G401 (cell line): Measurements from ENCODE around the gene PAOX. TPM values are rescaled to one million over a fixed set of nuclear protein-coding genes. Genes with fewer than 3 reads are reported as not detected.
"Not testable (repeated sequence)": the region's sequence is repeated elsewhere in the genome, so short reads cannot be mapped to it uniquely, and the experiment has no call there.

Source experiments
- DNase-seq: peaks from one replicate; pipeline ENCODE4 v3.0.0-alpha.2; 2015; ENCODE audit warnings: low spot score
- in situ Hi-C: cut with HindIII; loops from 2 replicates; pipeline ENCODE4 v1.10.0; 2016; ENCODE audit warnings: low sequenced_read_pairs, mixed read lengths
- total RNA-seq: library from RNA; depleted of rRNA; stranded (reverse); fragments of >200 nt; shearing (Covaris generic); gene quantifications from 2 replicates; pipeline ENCODE4 v1.2.3, GENCODE V29; 2014

Gene PAOX
- total RNA-seq, 1 experiment from 2014 or later: 11.7 TPM

DNA sequence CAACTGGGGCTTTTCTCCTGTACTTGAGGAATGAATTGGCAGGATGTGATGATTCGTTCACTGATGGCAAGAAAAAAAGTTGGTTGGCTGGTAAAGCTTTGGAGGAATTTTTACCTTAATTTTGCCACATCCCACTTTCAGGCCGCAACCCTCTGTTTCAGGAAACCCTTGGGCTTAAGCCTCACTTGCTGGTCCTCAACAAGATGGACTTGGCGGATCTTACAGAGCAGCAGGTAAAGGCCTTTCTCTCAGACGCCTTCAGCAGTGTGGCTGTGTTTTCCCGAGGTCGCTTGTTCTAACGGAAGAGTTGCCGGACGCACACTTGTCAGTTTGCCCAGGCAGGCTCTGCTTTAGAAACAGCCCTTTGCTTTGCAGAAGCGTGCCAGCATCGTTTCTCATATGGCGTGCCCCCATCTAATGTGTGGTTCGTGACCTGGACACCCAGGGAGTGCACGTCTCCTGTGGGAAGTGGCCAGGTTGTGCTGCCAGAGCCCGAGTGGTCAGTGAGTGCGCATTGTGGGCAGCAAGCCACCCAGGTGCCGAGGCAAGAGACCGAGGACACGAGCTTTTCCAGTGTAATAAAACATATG lies 17.1 kb downstream of the PAOX start:
- in situ Hi-C loops: no loop called here
- DNase-seq: no peak

DNA sequence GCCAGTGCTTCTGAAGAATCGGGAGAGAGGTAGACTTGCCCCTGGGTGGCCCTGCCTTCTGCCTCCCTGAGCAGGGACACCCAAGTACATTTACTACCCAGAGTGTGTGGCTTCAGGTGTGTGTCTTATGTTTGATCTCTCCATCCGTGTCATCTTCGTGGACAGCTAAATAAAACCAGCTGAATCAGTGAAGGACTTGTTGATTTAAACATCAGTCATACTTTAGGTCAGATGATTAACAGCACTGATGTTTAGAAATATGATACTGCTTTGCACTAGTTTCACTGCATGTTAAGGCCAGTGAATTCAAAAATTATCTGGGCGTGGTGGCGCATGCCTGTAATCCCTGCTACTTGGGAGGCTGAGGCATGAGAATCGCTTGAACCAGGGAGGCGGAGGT lies 18.9 kb downstream of the PAOX start:
- no peak for DNase-seq
- in situ Hi-C loops: no loop called here

DNA sequence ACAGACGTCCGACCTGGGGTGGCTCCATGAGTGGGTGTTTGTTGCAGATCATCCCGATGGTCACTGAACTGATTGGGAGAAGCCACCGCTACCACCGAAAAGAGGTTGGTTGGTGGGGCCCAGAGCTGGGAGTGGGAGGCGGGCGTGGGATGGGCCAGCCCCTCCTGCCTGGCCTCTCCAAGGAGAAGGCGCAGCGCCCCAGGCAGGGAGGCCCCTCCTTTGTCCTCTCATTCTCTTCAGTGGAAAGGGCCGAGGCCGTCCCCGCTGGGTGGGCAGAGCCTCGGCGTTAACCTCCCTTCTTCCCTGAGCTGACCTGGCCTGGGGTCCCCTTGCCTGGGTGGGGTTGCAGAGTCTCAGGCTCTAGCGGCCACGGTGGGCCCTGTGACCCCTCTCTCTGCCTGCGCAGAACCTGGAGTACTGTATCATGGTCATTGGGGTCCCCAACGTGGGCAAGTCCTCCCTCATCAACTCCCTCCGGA lies 20.1 kb downstream of the PAOX start:
- in situ Hi-C loops: no loop called here

DNA sequence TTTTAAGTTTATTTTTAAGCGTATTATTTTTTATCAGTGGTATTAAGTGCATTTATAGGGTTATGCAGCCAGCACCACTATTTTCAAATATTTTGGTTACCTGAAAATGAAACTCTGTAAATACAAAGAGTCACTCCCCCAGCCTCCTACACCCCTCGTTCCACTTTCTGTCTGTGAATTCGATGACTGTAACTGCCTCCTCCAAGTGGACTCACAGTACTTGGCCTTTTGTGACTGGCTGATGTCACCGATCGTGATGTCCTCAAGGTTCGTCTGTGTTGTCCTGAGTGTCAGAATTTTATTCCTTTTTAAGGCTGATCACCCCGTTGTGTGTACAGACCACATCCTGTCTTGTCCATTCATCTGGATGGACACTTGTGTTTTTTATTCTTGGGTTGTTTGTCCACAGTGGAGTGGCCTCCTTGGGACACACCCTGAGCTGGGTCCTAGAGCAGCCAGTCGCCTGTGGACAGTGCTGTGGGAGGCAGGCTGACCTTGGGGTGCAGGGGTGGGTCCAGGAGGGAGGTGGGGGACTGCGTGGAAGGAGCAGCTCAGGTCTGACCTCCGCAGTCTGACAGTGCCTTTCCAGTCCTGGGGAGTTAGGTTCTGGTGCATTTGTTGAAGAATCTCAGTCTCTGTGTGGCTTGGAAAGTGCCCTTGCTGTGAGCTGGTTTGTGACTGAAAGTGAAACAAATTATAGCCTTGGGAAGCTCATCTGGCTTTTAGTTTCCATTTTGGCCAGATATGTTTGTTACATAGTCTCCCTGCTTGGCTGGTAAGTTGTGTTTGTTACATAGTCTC lies 21.8 kb downstream of the PAOX start:
- DNase-seq: no peak
- in situ Hi-C loops: no loop called here

More for the DNA sequence above, 20.1 kb downstream of the PAOX start:
- DNase-seq: no peak

DNA sequence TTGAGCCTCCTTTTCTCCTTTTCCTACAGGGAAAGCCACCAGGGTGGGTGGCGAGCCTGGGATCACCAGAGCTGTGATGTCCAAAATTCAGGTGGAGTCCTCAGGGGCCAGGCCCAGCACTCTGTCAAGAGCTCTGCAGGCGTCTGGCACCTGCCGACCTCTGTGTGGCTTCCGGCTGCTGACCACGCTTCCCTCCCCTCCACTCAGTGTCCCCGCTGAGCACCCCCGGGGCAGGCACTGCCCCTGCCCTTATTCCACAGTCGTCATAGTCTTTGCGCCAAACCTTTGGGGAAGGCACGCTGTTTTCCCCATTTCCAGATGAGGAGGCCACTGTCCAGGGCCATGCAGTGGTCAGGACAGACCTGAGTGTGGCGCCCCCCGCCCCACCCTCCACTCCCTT lies 22.4 kb downstream of the PAOX start:
- in situ Hi-C loops: no loop called here
- no peak for DNase-seq

GRCh38 chr10:133401981-133402725 lies 23.1 kb downstream of the PAOX start:
- DNase-seq: no peak
- in situ Hi-C loops: no loop called here

- no peak for DNase-seq
- in situ Hi-C loops: no loop called here
Observed at GRCh38 chr10:133403359-133403758, 24.3 kb downstream of the PAOX start.

GRCh38 chr10:133403784-133404183 lies 24.7 kb downstream of the PAOX start:
- DNase-seq: no peak
- in situ Hi-C loops: no loop called here

GRCh38 chr10:133405272-133405671 lies 26.2 kb downstream of the PAOX start:
- no peak for DNase-seq
- in situ Hi-C loops: no loop called here

DNA sequence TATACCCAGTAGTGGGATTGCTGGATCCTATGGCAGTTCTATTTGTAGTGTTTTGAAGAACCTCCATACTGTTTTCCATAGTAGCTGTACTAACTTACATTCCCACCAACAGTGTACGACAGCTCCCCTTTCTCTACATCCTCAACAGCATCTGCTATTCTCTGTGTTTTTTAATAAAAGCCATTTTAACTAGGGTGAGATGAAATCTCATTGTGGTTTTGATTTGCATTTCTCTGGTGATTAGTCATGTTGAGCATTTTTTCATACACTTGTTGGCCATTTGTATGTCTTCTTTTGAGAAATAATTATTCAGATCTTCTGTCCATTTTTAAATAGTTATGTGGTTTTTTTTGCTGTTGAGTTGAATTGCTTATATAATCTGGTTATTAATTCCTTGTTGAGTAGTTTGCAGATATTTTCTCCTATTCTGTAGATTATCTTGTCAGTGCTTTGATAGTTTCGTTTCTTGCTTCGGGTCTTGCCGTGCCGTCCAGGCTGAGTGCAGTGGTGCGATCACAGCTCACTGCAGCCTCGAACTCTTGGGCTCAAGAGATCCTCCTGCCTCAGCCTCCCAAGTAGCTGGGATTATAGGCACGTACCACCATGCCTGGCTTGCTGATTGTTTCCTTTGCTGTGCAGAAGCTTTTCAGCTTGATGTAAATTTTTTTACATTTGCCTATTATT lies 26.9 kb downstream of the PAOX start:
- in situ Hi-C loops: no loop called here
- DNase-seq: no peak

GRCh38 chr10:133411523-133412380 lies 32.7 kb downstream of the PAOX start:
- in situ Hi-C loops: no loop called here
- DNase-seq: no peak

DNA sequence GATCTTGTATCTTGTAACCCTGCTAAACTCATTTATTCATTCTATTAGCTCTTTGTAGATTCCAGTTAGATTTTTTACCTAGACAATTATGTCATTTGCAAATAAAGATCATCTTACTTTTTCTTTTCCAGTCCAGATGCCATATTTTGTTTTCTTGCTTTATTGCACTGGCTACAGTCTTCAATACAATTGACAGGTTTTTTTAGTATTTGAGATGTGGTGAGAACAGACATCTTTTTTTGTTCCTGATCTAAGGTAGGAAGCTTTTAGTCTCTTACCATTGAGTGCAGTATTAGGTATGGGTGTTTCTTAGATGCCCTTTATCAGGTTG lies 33.3 kb downstream of the PAOX start:
- in situ Hi-C loops: no loop called here
- DNase-seq: no peak

GRCh38 chr10:133414401-133414800 lies 35.3 kb downstream of the PAOX start:
- DNase-seq, in situ Hi-C loops: not testable (repeated sequence)

DNA sequence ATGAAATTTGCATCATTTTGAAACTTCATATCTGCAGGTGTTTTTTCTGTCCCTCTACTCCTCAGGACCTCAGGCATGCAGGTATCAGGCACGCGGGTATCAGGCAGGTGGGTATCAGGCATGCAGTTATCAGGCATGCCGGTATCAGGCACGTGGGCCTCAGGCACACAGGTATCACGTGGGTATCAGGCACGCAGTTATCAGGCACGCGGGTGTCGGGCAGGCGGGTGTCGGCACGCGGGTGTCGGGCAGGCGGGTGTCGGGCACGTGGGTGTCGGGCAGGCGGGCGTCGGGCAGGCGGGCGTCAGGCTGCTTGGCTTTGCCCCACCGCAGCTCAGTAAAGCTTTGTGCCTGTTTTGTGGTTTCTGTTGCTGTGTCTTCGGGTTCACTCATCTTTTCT lies 36.7 kb downstream of the PAOX start:
- in situ Hi-C loops: no loop called here
- no peak for DNase-seq

DNA sequence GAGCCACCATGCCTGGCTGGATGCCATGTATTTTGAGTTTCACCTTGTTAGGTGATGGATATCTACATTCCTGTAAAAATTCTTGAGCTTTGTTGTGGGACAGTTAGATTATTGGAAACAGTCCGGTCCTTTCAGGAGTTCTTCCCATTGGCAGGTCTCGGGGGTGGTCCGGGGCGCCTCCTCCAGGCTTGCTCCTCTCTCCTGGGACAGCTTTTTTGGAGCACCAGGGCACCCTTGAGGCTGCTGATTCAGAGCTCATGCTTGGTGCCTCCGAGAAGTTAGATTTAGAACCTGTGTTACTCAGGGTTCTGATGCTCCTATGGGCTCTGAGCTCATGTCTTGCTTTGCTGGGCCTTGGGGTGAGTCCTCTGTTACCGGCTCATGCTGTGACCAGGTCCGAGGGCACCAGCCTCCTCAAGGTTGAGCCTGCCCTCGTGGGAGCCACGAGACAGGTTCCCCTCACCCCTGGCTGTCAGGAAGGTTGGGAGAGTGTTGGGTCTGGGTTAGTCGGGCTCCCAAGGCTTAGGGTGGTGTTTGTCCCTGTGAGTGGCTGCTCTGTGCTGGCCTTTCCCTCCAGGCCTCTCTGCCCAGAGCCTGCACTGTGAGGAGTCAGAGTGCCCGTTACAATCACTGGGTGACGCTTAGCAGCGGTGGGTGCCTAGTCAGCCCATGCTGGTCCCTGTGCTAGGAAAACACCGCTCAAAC lies 39.4 kb downstream of the PAOX start:
- in situ Hi-C loops: no loop called here
- DNase-seq: no peak

- in situ Hi-C loops: no loop called here
Observed at GRCh38 chr10:133419211-133419950, 40.3 kb downstream of the PAOX start.

DNA sequence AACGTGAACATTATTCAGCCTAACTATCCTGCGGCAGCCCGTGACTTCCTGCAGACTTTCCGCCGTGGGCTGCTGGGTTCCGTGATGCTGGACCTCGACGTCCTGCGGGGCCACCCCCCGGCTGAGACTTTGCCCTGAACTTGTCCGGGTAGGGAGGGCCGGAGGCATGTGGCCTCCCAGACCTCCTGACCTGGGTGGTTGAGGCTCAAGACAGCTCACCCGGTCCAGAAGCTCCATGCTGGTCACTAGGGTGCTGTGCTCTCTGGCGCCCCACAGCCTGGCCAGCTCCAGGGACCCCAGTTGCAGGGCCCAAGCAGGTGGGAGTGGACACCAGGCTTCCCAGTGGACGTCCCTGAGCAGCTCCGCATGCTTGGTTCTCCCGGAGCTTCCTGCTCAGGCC lies 41.0 kb downstream of the PAOX start:
- no peak for DNase-seq
- in situ Hi-C loops: no loop called here

More at GRCh38 chr10:133419211-133419950, 40.3 kb downstream of the PAOX start:
- no peak for DNase-seq

DNA sequence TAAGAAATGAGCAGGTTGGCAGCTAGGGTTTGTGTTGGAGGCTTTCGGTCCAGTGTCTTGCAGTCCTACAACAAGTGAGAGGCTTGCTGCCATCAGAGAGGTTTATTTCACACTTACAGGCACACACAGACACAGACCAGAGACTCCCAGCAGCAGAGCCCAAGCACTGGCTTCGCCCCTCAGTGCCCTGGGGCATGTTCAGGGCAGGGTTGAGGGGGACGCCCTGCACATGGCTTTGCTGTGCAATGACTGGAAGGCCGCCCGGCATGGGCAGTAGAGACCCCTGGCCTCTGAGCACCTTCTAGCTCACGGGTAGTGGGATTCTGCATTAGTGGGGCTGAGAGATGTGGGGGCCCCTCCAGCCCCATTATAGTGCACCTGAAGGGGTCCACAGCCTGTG lies 41.5 kb downstream of the PAOX start:
- no peak for DNase-seq
- in situ Hi-C loops: no loop called here
